Activated CD4-positive, alpha-beta memory T cell treated with anti-CD3 and anti-CD28 coated beads for 36 hours (primary cell): ENCODE results near the gene ATP4A. TPM values are rescaled to one million over a fixed set of nuclear protein-coding genes. Genes with fewer than 3 reads are reported as not detected.
"Not testable (repeated sequence)": the region's sequence is repeated elsewhere in the genome, so short reads cannot be mapped to it uniquely, and the experiment has no call there.

Experiments
- CTCF ChIA-PET: fragments of 350-600 bp; sonication (Branson Sonifier 250); formaldehyde crosslinking; loops from one replicate; lab custom pipeline; 2021; ENCODE audit warnings: antibody characterized with exemption, inconsistent platforms; lab: Charles Lee
- POLR2A ChIA-PET: fragments of 350-600 bp; sonication (Branson Sonifier 250); formaldehyde crosslinking; loops from one replicate; lab custom pipeline; 2021; ENCODE audit warnings: antibody characterized with exemption; lab: Charles Lee
- DNase-seq: peaks from one replicate; pipeline ENCODE4 v3.0.0-alpha.2; 2020
- H3K27ac Mint-ChIP-seq: one replicate; pipeline ENCODE4 v1.8.0; 2021; ENCODE audit warnings: mixed read lengths
- H3K27me3 Mint-ChIP-seq: one replicate; pipeline ENCODE4 v1.8.0; 2021; ENCODE audit warnings: mixed read lengths
- H3K36me3 Mint-ChIP-seq: one replicate; pipeline ENCODE4 v1.8.0; 2021; ENCODE audit warnings: mixed read lengths
- H3K4me1 Mint-ChIP-seq: one replicate; pipeline ENCODE4 v1.8.0; 2021; ENCODE audit warnings: low read depth, mixed read lengths
- H3K4me3 Mint-ChIP-seq: one replicate; pipeline ENCODE4 v1.8.0; 2021; ENCODE audit warnings: mild to moderate bottlenecking, mixed read lengths
- H3K9me3 Mint-ChIP-seq: one replicate; pipeline ENCODE4 v1.8.0; 2021; ENCODE audit warnings: mixed read lengths
- intact Hi-C: fragments of 100-400 bp; cut with micrococcal nuclease; formaldehyde crosslinking; loops from one replicate; pipeline ENCODE4 v1.15.1; 2023
- total RNA-seq, 2 experiments: library from RNA; stranded (reverse); gene quantifications; one replicate each; pipeline ENCODE4 v1.2.3, GENCODE V29; 2021

Gene ATP4A
- total RNA-seq: not detected

DNA sequence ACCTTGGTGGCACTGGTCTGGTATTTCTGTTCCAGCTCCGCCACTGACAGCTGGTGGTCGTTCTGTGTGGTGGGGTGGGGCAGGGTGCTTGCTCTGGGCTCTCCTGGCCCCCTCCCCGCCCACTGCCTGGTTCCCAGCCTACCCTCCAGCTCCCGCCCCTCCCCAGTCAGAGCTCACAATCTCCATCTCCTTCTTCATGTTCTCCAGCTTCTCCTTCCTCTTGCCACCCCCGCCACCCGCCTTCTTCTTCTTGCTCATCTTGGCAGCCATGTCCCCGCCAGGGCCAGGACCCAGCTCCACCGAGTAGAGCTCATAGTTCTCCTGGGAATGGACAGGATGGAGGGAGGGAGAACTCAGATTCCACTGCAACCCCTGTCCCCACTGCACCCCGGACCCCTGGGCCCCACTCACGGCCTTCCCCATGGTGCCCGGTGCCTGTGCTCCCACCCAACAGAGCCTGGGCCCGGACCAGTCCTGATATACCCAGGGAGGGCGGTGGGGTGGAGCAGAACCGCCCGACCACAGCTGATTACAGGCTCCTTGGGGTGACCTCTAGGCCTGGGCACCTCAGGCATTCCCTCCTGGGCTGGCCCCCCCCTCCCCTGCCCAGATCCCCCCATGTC lies at the start of gene ATP4A:
Gene ATP4A, minus strand, starts transcription at position 452 of the 623 bp plus-strand sequence. Its CDS starts 29 bp downstream, at position 423.
- peaks cover 46% of the 10 kb centered on the region for H3K27me3 Mint-ChIP-seq
- ChIA-PET CTCF (interaction anchor here (2.5 kb wide), 1 partner anchor 29 kb away, joined by 10 read pairs; no protein-coding TSS in a partner anchor), POLR2A (no interaction called here)
- no peak within 1 kb of the TSS for H3K4me3 Mint-ChIP-seq
- no peaks in the 10 kb centered on the region for H3K36me3 Mint-ChIP-seq
- H3K4me1 Mint-ChIP-seq: peaks cover 4% of the 10 kb centered on the region
- intact Hi-C loops: no loop called here
- DNase-seq: no peak
- H3K9me3 Mint-ChIP-seq: no peaks in the 10 kb centered on the region
- no peak within 1 kb of the TSS for H3K27ac Mint-ChIP-seq

DNA sequence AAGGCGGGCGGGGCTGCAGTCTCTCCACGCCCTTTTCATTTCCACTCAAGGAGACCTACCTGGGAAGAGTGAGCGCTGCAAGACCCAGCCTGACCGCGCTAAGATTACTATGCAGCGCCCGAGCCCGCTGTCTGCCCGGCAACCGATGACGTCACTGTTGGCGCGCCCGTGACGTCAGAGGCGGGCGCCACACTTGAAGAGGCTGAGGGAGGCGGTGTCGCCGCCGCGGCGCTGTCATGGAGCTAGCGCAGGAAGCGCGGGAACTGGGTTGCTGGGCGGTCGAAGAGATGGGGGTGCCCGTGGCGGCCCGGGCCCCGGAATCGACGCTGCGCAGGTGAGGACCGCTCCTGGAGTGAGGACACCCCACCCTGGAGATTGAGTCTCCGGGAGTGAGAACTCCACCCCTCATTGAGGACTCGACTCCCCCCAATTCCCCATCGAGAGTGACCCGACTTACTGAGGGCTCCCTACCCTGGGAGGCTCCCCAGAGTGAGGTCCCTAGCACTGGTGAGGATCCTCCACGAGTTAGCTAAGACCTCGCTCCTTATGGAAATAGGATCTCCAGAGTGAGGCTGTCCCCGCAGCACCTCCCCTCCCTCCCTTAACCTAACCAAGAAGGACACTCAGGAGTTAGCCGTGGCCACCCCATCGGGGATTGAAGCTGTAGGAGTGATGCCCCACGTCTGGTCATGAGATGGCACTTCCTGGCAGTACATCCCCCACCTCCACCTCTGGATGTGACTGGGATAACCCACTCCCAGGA lies 49.3 kb upstream of the ATP4A start, which contains the start of gene HAUS5:
Gene HAUS5, plus strand, starts transcription at position 177 of the 763 bp plus-strand sequence. Its CDS starts 60 bp downstream, at position 237.
- Mint-ChIP-seq H3K27me3 (peaks cover 1% of the 10 kb centered on the region), H3K27ac (peak within 1 kb of the TSS; percentile 81), H3K9me3 (peaks cover 10% of the 10 kb centered on the region), H3K36me3 (peaks cover 12% of the 10 kb centered on the region), H3K4me1 (peaks cover 31% of the 10 kb centered on the region), H3K4me3 (peak within 1 kb of the TSS; percentile 83)
- peak; percentile 98 for DNase-seq
- POLR2A ChIA-PET: interaction anchor here (0.6 to 2.1 kb wide), 7 partner anchors 9 to 117 kb away, joined by 3 to 14 read pairs (median 3); no protein-coding TSS in a partner anchor
- CTCF ChIA-PET: interaction anchor here (1.0 to 2.4 kb wide), 4 partner anchors 19 to 632 kb away, joined by 3 to 13 read pairs (median 3); no protein-coding TSS in a partner anchor
- intact Hi-C loops: loop anchor here (1.0 to 5.0 kb wide), 3 partner anchors 16 to 65 kb away; partner anchors contain the start of gene TMEM147

DNA sequence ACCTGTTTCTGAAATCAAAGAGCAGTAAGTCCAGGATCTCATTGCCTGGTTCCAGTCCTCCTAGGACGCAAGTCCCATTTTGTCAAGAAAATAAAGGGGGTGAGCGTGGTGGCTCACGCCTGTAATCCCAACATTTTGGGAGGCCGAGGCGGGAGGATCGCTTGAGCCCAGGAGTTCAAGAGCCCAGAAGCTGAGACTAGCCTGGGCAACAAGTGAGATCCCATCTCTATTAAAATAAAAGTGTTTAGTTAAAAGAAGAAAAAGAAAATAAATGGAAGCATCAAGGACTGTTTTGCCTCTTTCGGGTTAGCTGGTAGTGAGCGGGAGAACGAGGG lies 48.7 kb upstream of the ATP4A start:
- Mint-ChIP-seq H3K4me1 (peaks cover 31% of the 10 kb centered on the region), H3K4me3 (peak overlapping the region; percentile 83), H3K27ac (peak overlapping the region; percentile 81), H3K36me3 (peaks cover 12% of the 10 kb centered on the region), H3K9me3 (peaks cover 14% of the 10 kb centered on the region), H3K27me3 (peaks cover 1% of the 10 kb centered on the region)
- DNase-seq: no peak
- POLR2A ChIA-PET: interaction anchor here (1.2 to 2.1 kb wide), 3 partner anchors 9 to 32 kb away, joined by 3 to 14 read pairs (median 4); no protein-coding TSS in a partner anchor
- intact Hi-C loops: loop anchor here (1.0 to 5.0 kb wide), 3 partner anchors 16 to 65 kb away; partner anchors contain the start of gene TMEM147
- CTCF ChIA-PET: interaction anchor here (1.0 to 2.4 kb wide), 4 partner anchors 19 to 631 kb away, joined by 3 to 13 read pairs (median 3); no protein-coding TSS in a partner anchor

DNA sequence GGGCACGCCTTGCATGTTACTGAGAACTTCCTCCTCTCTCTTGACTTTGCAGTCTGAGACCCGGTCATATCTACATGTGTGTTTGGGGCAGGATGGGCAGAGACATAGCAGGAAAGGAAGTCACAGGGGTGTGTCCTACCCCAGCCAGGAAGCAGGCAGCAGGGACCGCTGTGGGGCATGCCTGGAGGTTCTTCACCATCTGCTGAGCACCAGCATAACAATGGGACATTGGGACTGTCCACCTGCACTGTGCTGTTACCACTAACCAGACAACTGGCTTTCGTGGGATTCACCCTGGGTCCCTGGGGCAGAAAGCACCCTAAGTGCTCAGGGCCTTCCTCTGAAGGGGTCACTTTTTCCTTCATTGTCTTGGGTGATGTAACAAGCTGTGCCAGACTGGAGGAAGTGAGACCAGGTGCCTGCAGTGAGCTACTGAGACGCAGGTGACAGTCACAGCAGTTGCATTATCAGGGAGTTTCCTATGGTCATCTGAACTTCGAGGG lies 46.4 kb upstream of the ATP4A start:
- H3K9me3 Mint-ChIP-seq: peaks cover 18% of the 10 kb centered on the region
- peak; percentile 59 for DNase-seq
- intact Hi-C loops: loop anchor here (5.0 kb wide), 1 partner anchor 63 kb away; the partner anchor contains the start of gene TMEM147
- peak overlapping the region; percentile 82 for H3K27ac Mint-ChIP-seq
- ChIA-PET POLR2A (no interaction called here), CTCF (interaction anchor here (0.8 kb wide), 1 partner anchor 99 kb away, joined by 3 read pairs; no protein-coding TSS in a partner anchor)
- peaks cover 31% of the 10 kb centered on the region for H3K4me1 Mint-ChIP-seq
- H3K4me3 Mint-ChIP-seq: no peak overlapping the region
- peaks cover 8% of the 10 kb centered on the region for H3K36me3 Mint-ChIP-seq
- peaks cover 1% of the 10 kb centered on the region for H3K27me3 Mint-ChIP-seq

DNA sequence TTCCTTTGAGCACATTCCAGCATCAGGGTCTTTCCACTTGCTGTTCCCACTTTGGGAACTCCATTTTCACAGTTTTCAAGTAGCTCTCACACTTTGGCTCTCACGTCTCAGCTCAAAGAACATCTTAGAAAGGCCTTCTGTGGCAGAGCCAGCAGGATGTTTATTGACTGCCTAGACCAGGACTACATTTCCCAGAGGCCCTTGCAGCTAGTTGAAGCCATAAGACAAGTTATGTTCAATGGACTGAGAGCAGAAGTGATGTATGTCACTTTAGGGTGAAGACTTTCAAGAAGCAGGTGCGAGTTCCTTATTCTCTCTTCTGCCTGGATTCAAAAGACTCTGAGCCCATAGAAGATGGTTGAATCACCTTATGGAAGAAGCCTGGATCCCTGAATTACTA lies 44.8 kb upstream of the ATP4A start:
- no peak for DNase-seq
- intact Hi-C loops: no loop called here
- ChIA-PET CTCF (interaction anchor here (0.7 kb wide), 1 partner anchor 59 kb away, joined by 3 read pairs; no protein-coding TSS in a partner anchor), POLR2A (no interaction called here)
- H3K36me3 Mint-ChIP-seq: peaks cover 8% of the 10 kb centered on the region
- no peak overlapping the region for H3K4me3 Mint-ChIP-seq
- no peak overlapping the region for H3K27ac Mint-ChIP-seq
- H3K27me3 Mint-ChIP-seq: peaks cover 1% of the 10 kb centered on the region
- H3K4me1 Mint-ChIP-seq: peaks cover 25% of the 10 kb centered on the region
- H3K9me3 Mint-ChIP-seq: peaks cover 18% of the 10 kb centered on the region

DNA sequence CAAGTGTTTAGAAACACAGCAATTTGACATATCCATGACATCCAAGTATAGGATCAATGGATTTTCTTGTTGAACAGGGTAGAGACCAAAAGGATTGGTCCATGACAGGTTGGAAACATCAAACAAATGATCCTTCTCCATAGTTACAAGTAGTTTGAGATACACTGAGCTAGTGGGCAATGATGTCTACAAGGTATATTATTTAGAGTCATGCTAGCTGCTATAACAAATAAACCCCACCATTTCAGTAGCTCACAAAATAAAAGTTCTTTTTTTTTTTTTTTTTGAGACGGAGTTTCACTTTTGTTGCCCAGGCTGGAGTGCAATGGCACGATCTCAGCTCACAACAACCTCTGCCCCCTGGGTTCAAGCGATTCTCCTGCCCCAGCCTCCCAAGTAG lies 44.2 kb upstream of the ATP4A start:
- Mint-ChIP-seq H3K9me3 (peaks cover 18% of the 10 kb centered on the region), H3K36me3 (peaks cover 8% of the 10 kb centered on the region), H3K4me1 (peaks cover 23% of the 10 kb centered on the region), H3K27me3 (peaks cover 1% of the 10 kb centered on the region), H3K4me3 (no peak overlapping the region), H3K27ac (no peak overlapping the region)
- intact Hi-C loops: no loop called here
- ChIA-PET CTCF (interaction anchor here (0.7 kb wide), 2 partner anchors 58 to 493 kb away, joined by 3 read pairs; no protein-coding TSS in a partner anchor), POLR2A (no interaction called here)
- no peak for DNase-seq

DNA sequence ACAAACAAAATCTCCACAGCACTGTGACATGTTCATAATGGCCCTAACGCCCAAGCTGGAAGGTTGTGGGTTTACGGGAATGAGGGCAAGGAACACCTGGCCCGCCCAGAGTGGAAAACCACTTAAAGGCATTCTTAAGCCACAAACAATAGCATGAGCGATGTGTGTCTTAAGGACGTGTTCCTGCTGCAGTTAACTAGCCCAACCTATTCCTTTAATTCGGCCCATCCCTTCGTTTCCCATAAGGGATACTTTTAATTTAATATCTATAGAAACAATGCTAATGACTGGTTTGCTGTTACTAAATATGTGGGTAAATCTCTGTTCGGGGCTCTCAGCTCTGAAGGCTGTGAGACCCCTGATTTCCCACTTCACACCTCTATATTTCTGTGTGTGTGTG lies 43.7 kb upstream of the ATP4A start:
- peaks cover 22% of the 10 kb centered on the region for H3K4me1 Mint-ChIP-seq
- intact Hi-C loops, H3K27ac Mint-ChIP-seq, H3K36me3 Mint-ChIP-seq, H3K4me3 Mint-ChIP-seq, DNase-seq, POLR2A ChIA-PET, H3K27me3 Mint-ChIP-seq: not testable (repeated sequence)
- peaks cover 18% of the 10 kb centered on the region for H3K9me3 Mint-ChIP-seq
- CTCF ChIA-PET: interaction anchor here (0.7 kb wide), 1 partner anchor 492 kb away, joined by 3 read pairs; no protein-coding TSS in a partner anchor

DNA sequence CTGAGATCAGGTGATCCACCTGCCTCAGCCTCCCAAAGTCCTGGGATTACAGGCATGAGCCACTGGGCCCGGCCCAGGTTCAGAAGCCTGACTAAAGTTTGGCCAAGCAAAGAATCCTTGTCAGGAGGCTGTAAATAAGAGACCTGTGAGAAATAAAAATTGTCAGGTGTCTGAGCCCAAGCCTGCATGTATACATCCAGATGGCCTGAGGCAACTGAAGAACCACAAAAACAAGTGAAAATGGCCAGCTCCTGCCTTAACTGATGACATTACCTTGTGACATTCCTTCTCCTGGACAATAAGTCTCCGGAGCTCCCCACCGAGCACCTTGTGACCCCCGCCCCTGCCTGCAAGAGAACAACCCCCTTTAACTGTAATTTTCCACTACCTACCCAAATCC lies 41.0 kb upstream of the ATP4A start:
- intact Hi-C loops, POLR2A ChIA-PET, H3K36me3 Mint-ChIP-seq, H3K4me3 Mint-ChIP-seq, H3K27ac Mint-ChIP-seq, H3K4me1 Mint-ChIP-seq, H3K27me3 Mint-ChIP-seq, CTCF ChIA-PET, DNase-seq: not testable (repeated sequence)
- peaks cover 18% of the 10 kb centered on the region for H3K9me3 Mint-ChIP-seq

DNA sequence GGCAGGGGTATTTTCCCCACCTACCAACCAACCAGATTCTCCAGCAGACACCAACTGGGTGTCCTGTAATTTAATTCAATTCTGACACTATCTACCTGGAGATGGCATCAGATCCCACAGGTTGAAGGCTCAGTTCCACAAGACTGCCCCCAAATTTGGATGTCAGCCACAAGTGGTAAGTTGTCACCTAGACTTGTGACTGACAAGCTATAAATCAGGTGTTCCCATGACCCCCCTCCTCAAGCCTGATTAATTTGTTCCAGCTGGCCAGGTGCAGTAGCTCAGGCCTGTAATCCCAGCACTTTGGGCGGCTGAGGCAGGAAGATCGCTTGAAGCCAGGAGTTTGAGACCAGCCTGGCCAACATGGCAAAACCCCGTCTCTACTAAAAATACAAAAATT lies 38.5 kb upstream of the ATP4A start:
- H3K27me3 Mint-ChIP-seq: peaks cover 1% of the 10 kb centered on the region
- H3K36me3 Mint-ChIP-seq: no peaks in the 10 kb centered on the region
- CTCF ChIA-PET: interaction anchor here (2.3 kb wide), 1 partner anchor 53 kb away, joined by 8 read pairs; no protein-coding TSS in a partner anchor
- POLR2A ChIA-PET: no interaction called here
- no peaks in the 10 kb centered on the region for H3K4me1 Mint-ChIP-seq
- intact Hi-C loops: no loop called here
- H3K4me3 Mint-ChIP-seq: no peak overlapping the region
- H3K27ac Mint-ChIP-seq: no peak overlapping the region
- no peak for DNase-seq
- peaks cover 2% of the 10 kb centered on the region for H3K9me3 Mint-ChIP-seq

DNA sequence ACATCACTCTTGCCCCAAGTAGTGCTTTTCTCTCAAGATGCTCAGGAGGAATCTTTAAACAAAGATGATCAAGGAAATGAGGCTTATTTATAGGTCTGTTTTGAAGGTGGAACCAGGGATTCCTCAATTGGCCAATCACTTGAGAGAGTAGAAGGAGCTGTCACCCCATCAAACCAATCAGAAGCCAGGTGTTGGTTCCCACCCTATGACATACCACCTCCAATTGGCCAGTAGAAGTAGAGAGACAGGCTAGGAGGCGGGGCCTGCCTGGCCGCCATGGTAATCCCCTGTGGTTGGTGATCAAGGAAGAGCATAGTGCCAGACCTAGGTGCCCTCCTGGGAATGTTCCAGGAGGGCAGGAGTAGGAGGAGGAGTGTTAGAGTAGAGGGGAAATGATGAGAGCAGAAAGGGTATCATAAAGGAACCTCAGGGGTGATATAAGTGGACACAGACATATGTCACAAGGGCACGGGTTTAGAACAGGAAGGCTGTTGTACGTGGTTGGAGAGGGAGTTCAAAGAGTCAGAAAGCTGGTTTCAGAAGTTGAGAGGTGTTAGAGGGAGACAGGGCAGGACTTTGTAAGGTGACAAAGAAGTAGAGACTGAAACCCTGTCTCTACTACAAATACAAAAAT lies 33.0 kb upstream of the ATP4A start:
- intact Hi-C loops: no loop called here
- Mint-ChIP-seq H3K27ac (no peak overlapping the region), H3K27me3 (peaks cover 4% of the 10 kb centered on the region), H3K9me3 (no peaks in the 10 kb centered on the region), H3K4me3 (no peak overlapping the region), H3K4me1 (peaks cover 5% of the 10 kb centered on the region), H3K36me3 (no peaks in the 10 kb centered on the region)
- POLR2A ChIA-PET: no interaction called here
- DNase-seq: peak; percentile 47
- CTCF ChIA-PET: interaction anchor here (2.9 kb wide), 1 partner anchor 48 kb away, joined by 10 read pairs; no protein-coding TSS in a partner anchor

DNA sequence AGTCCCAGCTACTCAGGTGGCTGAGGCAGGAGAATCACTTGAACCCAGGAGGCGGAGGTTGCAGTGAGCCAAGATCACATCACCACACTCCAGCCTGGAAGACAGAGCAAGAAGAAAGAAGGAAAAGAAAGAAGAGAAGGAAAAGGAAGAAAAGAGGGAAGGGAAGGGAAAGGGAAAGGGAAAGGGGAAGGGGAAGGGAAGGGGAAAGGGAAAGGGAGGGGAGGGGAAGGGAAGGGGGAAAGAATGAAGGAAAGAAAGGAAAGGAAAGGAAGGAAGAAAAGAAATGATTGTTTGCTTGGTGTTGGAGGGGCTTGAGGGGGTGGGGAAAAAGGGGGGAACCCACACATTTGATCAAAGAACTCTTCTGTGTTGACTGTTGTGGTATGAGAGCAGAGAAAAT lies 32.5 kb upstream of the ATP4A start:
- Mint-ChIP-seq H3K4me1 (peaks cover 5% of the 10 kb centered on the region), H3K27ac (no peak overlapping the region), H3K9me3 (no peaks in the 10 kb centered on the region), H3K4me3 (no peak overlapping the region), H3K27me3 (peaks cover 4% of the 10 kb centered on the region), H3K36me3 (no peaks in the 10 kb centered on the region)
- ChIA-PET CTCF (no interaction called here), POLR2A (no interaction called here)
- intact Hi-C loops: no loop called here
- DNase-seq: no peak
